ENCODE results near the gene ETDA. TPM values are rescaled to one million over a fixed set of nuclear protein-coding genes. Genes with fewer than 3 reads are reported as not detected.

ETDA gene
- total RNA-seq, 2 experiments from 2014 or later, result not detected

GRCh38 chrX:135287266-135287823 is 35.5 kb downstream of the ETDA start:
- ChIA-PET CTCF (ENCODE audit: unreplicated experiment) (no interaction called here), POLR2A (interaction anchor here (0.5 to 0.7 kb wide), 2 partner anchors 88 to 959 kb away, joined by 3 read pairs; no protein-coding TSS in a partner anchor)
- H2AFZ ChIP-seq (ENCODE audit: low read length), result no peak overlapping the region
- intact Hi-C loops (cut with micrococcal nuclease; ENCODE audit: unreplicated experiment), result no loop called here
- no TSS peak for BruUV-seq (replicated peaks)
- H4K20me1 ChIP-seq (ENCODE audit: insufficient read depth, low read length), result no peaks in the 10 kb centered on the region
- no peak for DNase-seq (ENCODE audit: low spot score)
- H3K4me3 ChIP-seq (ENCODE audit: low read depth, low read length, poor library complexity, severe bottlenecking), result no peak overlapping the region
- H3K9me2 ChIP-seq (ENCODE audit: insufficient read depth, low read length), result no peaks in the 10 kb centered on the region
- H3K4me2 ChIP-seq (ENCODE audit: low read length), result no peak overlapping the region
- no peaks in the 10 kb centered on the region for H3K9me3 ChIP-seq (ENCODE audit: low read length)
- no peaks in the 10 kb centered on the region for H3K4me1 ChIP-seq (ENCODE audit: insufficient read depth, low read length, poor library complexity, severe bottlenecking)
- TF ChIP-seq EZH2phosphoT487 (IDR thresholded peaks at IDR 0.05; ENCODE audit: borderline replicate concordance, low read depth, low read length), result no peak
- no peak for TF ChIP-seq CTCF (conservative IDR thresholded peaks at IDR 0.05; ENCODE audit: low read length)
- no peaks in the 10 kb centered on the region for H3K79me2 ChIP-seq (ENCODE audit: insufficient read depth, low read depth, low read length)
- no peaks in the 10 kb centered on the region; the same call in 1 of the 2 replicates for H3K36me3 ChIP-seq (ENCODE audit: insufficient read depth, low read length)
- H3K27ac ChIP-seq (ENCODE audit: low read depth, low read length, poor library complexity, severe bottlenecking), result no peak overlapping the region

- intact Hi-C loops (cut with micrococcal nuclease; ENCODE audit: unreplicated experiment), result no loop called here
- H3K9me2 ChIP-seq (ENCODE audit: insufficient read depth, low read length), result no peaks in the 10 kb centered on the region
- no peak overlapping the region for H3K4me3 ChIP-seq (ENCODE audit: low read depth, low read length, poor library complexity, severe bottlenecking)
- no peaks in the 10 kb centered on the region for H3K9me3 ChIP-seq (ENCODE audit: low read length)
- ChIA-PET CTCF (ENCODE audit: unreplicated experiment) (no interaction called here), POLR2A (no interaction called here)
- no peaks in the 10 kb centered on the region for H3K79me2 ChIP-seq (ENCODE audit: insufficient read depth, low read depth, low read length)
- no peak overlapping the region for H2AFZ ChIP-seq (ENCODE audit: low read length)
- no peak for TF ChIP-seq CTCF (conservative IDR thresholded peaks at IDR 0.05; ENCODE audit: low read length)
- no peak for TF ChIP-seq EZH2phosphoT487 (IDR thresholded peaks at IDR 0.05; ENCODE audit: borderline replicate concordance, low read depth, low read length)
- no TSS peak for BruUV-seq (replicated peaks)
- no peaks in the 10 kb centered on the region for H3K36me3 ChIP-seq (ENCODE audit: insufficient read depth, low read length)
- DNase-seq (ENCODE audit: low spot score), result no peak
- no peak overlapping the region for H3K27ac ChIP-seq (ENCODE audit: low read depth, low read length, poor library complexity, severe bottlenecking)
- no peaks in the 10 kb centered on the region for H4K20me1 ChIP-seq (ENCODE audit: insufficient read depth, low read length)
- no peaks in the 10 kb centered on the region for H3K4me1 ChIP-seq (ENCODE audit: insufficient read depth, low read length, poor library complexity, severe bottlenecking)
- H3K4me2 ChIP-seq (ENCODE audit: low read length), result no peak overlapping the region
These were observed 43.5 kb downstream of the ETDA start for GRCh38 chrX:135295238-135295943.

GRCh38 chrX:135295944-135296305 is 44.1 kb downstream of the ETDA start:
- no peaks in the 10 kb centered on the region for H4K20me1 ChIP-seq (ENCODE audit: insufficient read depth, low read length)
- no peak overlapping the region for H3K27ac ChIP-seq (ENCODE audit: low read depth, low read length, poor library complexity, severe bottlenecking)
- no peak for DNase-seq (ENCODE audit: low spot score)
- intact Hi-C loops (cut with micrococcal nuclease; ENCODE audit: unreplicated experiment), result no loop called here
- H3K4me3 ChIP-seq (ENCODE audit: low read depth, low read length, poor library complexity, severe bottlenecking), result no peak overlapping the region
- CTCF ChIA-PET (ENCODE audit: unreplicated experiment), result no interaction called here
- BruUV-seq (replicated peaks), result no TSS peak
- H2AFZ ChIP-seq (ENCODE audit: low read length), result no peak overlapping the region
- no peaks in the 10 kb centered on the region for H3K36me3 ChIP-seq (ENCODE audit: insufficient read depth, low read length)
- no peaks in the 10 kb centered on the region for H3K4me1 ChIP-seq (ENCODE audit: insufficient read depth, low read length, poor library complexity, severe bottlenecking)
- H3K9me3 ChIP-seq (ENCODE audit: low read length), result no peaks in the 10 kb centered on the region
- TF ChIP-seq CTCF (conservative IDR thresholded peaks at IDR 0.05; ENCODE audit: low read length) (no peak), EZH2phosphoT487 (IDR thresholded peaks at IDR 0.05; ENCODE audit: borderline replicate concordance, low read depth, low read length) (no peak)
- no peaks in the 10 kb centered on the region for H3K79me2 ChIP-seq (ENCODE audit: insufficient read depth, low read depth, low read length)
- H3K9me2 ChIP-seq (ENCODE audit: insufficient read depth, low read length), result no peaks in the 10 kb centered on the region
- POLR2A ChIA-PET, result no interaction called here
- no peak overlapping the region for H3K4me2 ChIP-seq (ENCODE audit: low read length)

All from OCI-LY7 (cell line).